Measurements from ENCODE around the gene PLPPR5. TPM values are rescaled to one million over a fixed set of nuclear protein-coding genes. Genes with fewer than 3 reads are reported as not detected.

PLPPR5 gene
- total and polyA plus RNA-seq, 2 of the 8 experiments (the other 6 are each of a cell fraction or from before 2014, with no cell fraction given) = 1.9 to 5.6 TPM

DNA sequence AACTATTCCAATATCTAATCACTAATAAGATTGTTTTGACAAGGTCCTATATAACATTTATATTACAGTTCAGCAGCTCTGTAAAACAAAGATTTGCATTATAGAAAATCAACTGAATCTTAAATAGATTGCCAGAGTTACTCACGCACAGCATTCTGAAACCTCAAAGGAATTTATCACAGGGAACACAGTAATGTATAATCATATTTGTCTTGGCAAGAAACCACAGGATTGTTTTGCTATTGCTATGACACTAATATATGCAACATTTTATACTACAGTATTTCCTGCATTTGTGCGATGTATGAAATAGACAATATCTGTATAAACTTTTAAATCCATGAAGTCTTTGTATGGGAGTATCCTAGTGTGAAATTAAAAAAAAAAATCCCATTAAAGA is 101.4 kb downstream of the PLPPR5 start (continued):
- no peak for TF ChIP-seq TCF12 (IDR thresholded peaks at IDR 0.05; ENCODE audit: low read depth, low read length)
- TF ChIP-seq CHD1 (IDR thresholded peaks at IDR 0.05; ENCODE audit: low read depth, low read length) = no peak
